Right lung (tissue), 5 donors: Measurements from ENCODE around the gene SLC44A1. TPM values are rescaled to one million over a fixed set of nuclear protein-coding genes. Genes with fewer than 3 reads are reported as not detected.

Experiments used
- DNase-seq, 2 donors: peaks; one replicate each; pipeline ENCODE4 v3.0.0-alpha.2; 2013
- polyA plus RNA-seq, 5 donors: library from polyadenylated mRNA; unstranded; fragments of 120-200 nt; gene quantifications; one replicate each; pipeline versions ENCODE4 v1.2.1 to v1.2.3, GENCODE V29; 2013; ENCODE audit warnings: inconsistent platforms in 1 of 5, low replicate concordance in 1 of 5; ENCODE audit not compliant: insufficient read length in 5 of 5, insufficient read depth in 1 of 5

The SLC44A1 gene
- polyA plus RNA-seq, 5 donors, result 50.5 to 75.2 (median 74.9) TPM

GRCh38 chr9:105389796-105390195 is 145.3 kb downstream of the SLC44A1 start:
- no peak for DNase-seq

GRCh38 chr9:105390871-105391270 is 146.4 kb downstream of the SLC44A1 start:
- no peak for DNase-seq

- DNase-seq, result no peak
Observed at GRCh38 chr9:105391288-105391687, 146.8 kb downstream of the SLC44A1 start.

- DNase-seq, result no peak
Observed at GRCh38 chr9:105392531-105392930, 148.1 kb downstream of the SLC44A1 start.

GRCh38 chr9:105393576-105394344 is 149.3 kb downstream of the SLC44A1 start:
- DNase-seq, result no peak

GRCh38 chr9:105396441-105396840 is 152.0 kb downstream of the SLC44A1 start:
- DNase-seq, result peak; percentile 49 to 55

GRCh38 chr9:105396901-105397300 is 152.4 kb downstream of the SLC44A1 start:
- DNase-seq, result no peak

GRCh38 chr9:105399117-105399516 is 154.7 kb downstream of the SLC44A1 start:
- no peak for DNase-seq

- no peak for DNase-seq
Observed at GRCh38 chr9:105401651-105402050, 157.2 kb downstream of the SLC44A1 start.

GRCh38 chr9:105403552-105404248 is 159.2 kb downstream of the SLC44A1 start:
- DNase-seq, result no peak

- DNase-seq, result no peak
Observed at GRCh38 chr9:105405514-105406131, 161.2 kb downstream of the SLC44A1 start.

- no peak for DNase-seq
Observed at GRCh38 chr9:105406369-105406768, 161.9 kb downstream of the SLC44A1 start.

GRCh38 chr9:105413525-105413924 is 169.1 kb downstream of the SLC44A1 start:
- DNase-seq, result no peak

GRCh38 chr9:105414947-105415661 is 170.7 kb downstream of the SLC44A1 start:
- peak; percentile 53 to 70 for DNase-seq

GRCh38 chr9:105415662-105415980 is 171.2 kb downstream of the SLC44A1 start:
- no peak for DNase-seq

GRCh38 chr9:105416840-105417239 is 172.4 kb downstream of the SLC44A1 start:
- DNase-seq, result no peak

- no peak for DNase-seq
Observed at GRCh38 chr9:105418588-105419500, 174.4 kb downstream of the SLC44A1 start.

- no peak for DNase-seq
Observed at GRCh38 chr9:105419816-105420597, 175.6 kb downstream of the SLC44A1 start.

GRCh38 chr9:105421154-105421553 is 176.7 kb downstream of the SLC44A1 start:
- DNase-seq, result no peak

GRCh38 chr9:105421864-105422263 is 177.4 kb downstream of the SLC44A1 start:
- DNase-seq, result no peak
